Lower leg skin (tissue), 3 donors: ENCODE measurements around the gene ENDOD1.

Experiments used
- CTCF ChIP-seq, 3 donors: fragments of 450-650 bp; IDR thresholded peaks; one replicate each; pipeline ENCODE4 v1.5.1; 2016; ENCODE audit warnings: antibody characterized with exemption in 3 of 3, mild to moderate bottlenecking in 3 of 3, moderate library complexity in 2 of 3
- POLR2A ChIP-seq, 2 donors: fragments of 450-650 bp; IDR thresholded peaks; one replicate each; pipeline ENCODE4 v1.6.1; 2016 to 2017; ENCODE audit warnings: antibody characterized with exemption in 2 of 2, mild to moderate bottlenecking in 1 of 2, moderate library complexity in 1 of 2

GRCh38 chr11:95050595-95051202 is 38.9 kb upstream of the ENDOD1 start:
- TF ChIP-seq CTCF (IDR thresholded peaks at IDR 0.05) (no peak), POLR2A (IDR thresholded peaks at IDR 0.05) (no peak)
